NCI-H446 treated with DMSO at 0.1 percent for 48 hours (cell line): ENCODE measurements around the gene OR5M8.

Source experiments
- DNase-seq: peaks from one replicate; lab custom pipeline; 2025; lab: John Stamatoyannopoulos, UW

Gene OR5M8

GRCh38 chr11:56491270-56491669, at the start of gene OR5M8:
Gene OR5M8, minus strand, starts transcription at chr11:56491370. Its CDS starts 0 bp downstream, at chr11:56491370.
- no peak for DNase-seq

- no peak for DNase-seq
Measured at GRCh38 chr11:56533054-56533740, 42.0 kb upstream of the OR5M8 start.

GRCh38 chr11:56531856-56532255, 40.7 kb upstream of the OR5M8 start:
- DNase-seq, result no peak

- no peak for DNase-seq
Measured at GRCh38 chr11:56522008-56522407, 30.8 kb upstream of the OR5M8 start.

- no peak for DNase-seq
Measured at GRCh38 chr11:56513280-56513679, 22.1 kb upstream of the OR5M8 start.

DNA sequence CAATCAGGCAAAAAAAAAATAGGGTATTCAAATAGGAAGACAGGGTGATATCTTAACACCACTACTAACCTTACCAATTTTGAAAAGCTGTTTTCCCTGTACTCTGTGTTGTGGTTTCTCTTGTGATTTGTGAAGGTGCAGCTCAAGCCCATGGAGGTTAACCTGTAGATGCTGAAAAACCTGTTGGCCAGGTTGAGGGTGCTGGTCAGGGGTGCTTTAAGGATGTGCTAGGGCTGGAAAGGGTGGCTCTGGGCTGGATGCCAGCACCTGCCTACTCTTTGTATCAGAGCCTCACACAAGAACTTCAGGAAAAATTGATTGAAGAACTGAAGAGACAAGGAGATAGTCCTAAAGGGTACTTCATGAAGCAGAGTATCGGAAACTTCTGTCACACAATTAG, 18.3 kb upstream of the OR5M8 start:
- no peak for DNase-seq

DNA sequence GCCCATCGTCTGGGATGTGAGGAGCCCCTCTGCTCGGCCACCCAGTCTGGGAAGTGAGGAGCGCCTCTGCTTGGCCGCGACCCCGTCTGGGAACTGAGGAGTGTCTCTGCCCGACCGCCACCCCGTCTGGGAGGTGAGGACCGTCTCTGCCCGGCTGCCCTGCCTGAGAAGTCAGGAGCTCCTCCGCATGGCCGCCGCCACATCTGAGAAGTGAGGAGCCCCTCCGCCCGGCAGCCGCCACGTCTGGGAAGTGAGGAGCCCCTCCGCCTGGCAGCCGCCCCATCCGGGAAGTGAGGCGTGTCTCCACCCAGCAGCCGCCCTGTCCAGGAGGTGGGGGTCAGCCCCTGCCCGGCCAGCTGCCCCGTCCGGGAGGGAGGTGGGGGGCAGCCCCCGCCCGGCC, 5.8 kb upstream of the OR5M8 start:
- no peak for DNase-seq

- DNase-seq, result no peak
Measured at GRCh38 chr11:56495117-56495516, 3.9 kb upstream of the OR5M8 start.

GRCh38 chr11:56486801-56487200, 4.4 kb downstream of the OR5M8 start:
- DNase-seq, result no peak

DNA sequence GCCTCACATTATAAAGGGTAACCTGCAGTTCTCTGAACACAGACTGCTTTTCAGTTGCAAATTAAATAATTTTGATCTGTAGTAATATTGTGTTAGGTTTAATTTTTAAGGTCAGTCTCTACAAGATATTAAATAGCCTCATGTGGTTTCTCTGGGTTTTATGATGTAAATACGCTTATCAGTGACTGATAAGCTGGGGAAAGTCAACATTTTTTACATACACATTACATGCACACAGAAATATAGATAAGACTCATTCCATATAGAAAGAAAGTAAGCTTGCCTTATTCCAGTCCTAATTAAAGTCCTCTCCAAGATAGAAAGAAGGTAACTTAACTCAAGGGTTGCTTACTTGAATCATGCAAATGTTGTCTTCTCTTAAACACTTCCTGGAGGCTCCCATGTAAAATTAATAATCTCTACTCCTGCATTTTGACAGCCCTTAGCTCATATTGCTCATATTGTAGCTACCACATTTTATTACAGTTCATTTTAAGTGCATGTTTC, 16.4 kb downstream of the OR5M8 start:
- DNase-seq, result no peak

DNA sequence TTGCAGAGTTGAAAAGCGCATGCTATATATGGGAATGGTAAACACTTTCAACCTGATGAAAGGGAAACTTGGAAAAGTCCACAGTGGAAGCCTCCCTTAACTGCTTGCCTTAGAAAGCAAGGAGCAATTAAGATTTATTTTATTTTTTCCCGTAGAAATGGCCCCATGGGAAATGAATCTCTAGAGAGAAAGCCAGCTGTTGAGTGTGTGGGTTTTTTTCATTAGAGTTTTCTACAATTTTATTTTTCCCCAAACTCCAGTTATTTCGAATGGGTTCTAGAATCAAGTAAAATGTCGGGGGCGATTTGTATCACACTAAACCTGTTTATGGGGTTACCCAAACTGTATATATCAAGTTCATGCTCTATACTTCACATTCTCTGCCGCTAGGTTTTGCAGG, 17.9 kb downstream of the OR5M8 start, which contains the start of gene OR5M3:
Gene OR5M3 (minus strand): TSS at position 101 of the 400 bp plus-strand sequence. CDS start 2,855 bp downstream, outside the sequence.
- no peak for DNase-seq

DNA sequence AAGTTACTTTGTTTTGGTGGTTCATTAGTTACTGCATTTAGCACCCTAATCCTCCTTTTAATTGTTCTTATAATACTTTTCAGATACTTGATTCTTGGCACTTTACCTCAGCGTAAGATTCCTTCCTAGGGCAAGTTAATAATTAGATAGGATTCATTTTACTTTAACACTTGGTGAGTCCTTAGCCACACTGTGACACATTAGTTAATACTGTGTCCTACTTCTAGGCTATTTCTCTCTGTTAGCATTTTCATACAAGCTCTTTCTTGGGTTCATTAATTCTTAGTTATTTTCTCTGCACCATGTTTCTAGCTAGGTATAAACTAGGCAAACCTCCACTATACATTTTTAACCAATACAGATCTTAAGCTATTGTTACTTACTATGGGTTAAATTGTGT, 34.1 kb downstream of the OR5M8 start:
- DNase-seq, result no peak

GRCh38 chr11:56453521-56453920, 37.6 kb downstream of the OR5M8 start:
- no peak for DNase-seq
